Gastrocnemius medialis (tissue), 4 donors: ENCODE results near the gene LTBP4. TPM values are rescaled to one million over a fixed set of nuclear protein-coding genes. Genes with fewer than 3 reads are reported as not detected.

Experiments
- ATAC-seq, 2 donors: fragments of 150-250 bp; one replicate each; pipeline ENCODE4 v1.9.1; 2016
- DNase-seq, 2 donors: peaks; one replicate each; pipeline ENCODE4 v3.0.0-alpha.2; 2019
- H3K27ac ChIP-seq, 4 donors: fragments of 200-600 bp; sonication (generic); 1 replicate in 1 of 4; 2 replicates in 3 of 4; pipeline ENCODE4 v1.5.1; 2016 to 2018; ENCODE audit warnings: mild to moderate bottlenecking in 2 of 4, moderate library complexity in 1 of 4
- H3K27me3 ChIP-seq, 3 donors: fragments of 200-600 bp; sonication (generic) in 2 of 3; 1 replicate in 1 of 3; 2 replicates in 2 of 3; pipeline versions ENCODE4 v1.5.1 to v1.6.0; 2016 to 2019; ENCODE audit warnings: mild to moderate bottlenecking in 1 of 3, moderate library complexity in 1 of 3
- H3K36me3 ChIP-seq, 2 donors: fragments of 200-600 bp; sonication (generic) in 1 of 2; one replicate each; pipeline ENCODE4 v1.5.1; 2017 to 2018
- H3K4me1 ChIP-seq, 2 donors: fragments of 200-600 bp; sonication (generic) in 1 of 2; one replicate each; pipeline ENCODE4 v1.5.1; 2016 to 2017; ENCODE audit warnings: mild to moderate bottlenecking in 2 of 2
- H3K4me3 ChIP-seq, 4 donors: fragments of 200-600 bp; sonication (generic) in 3 of 4; 1 replicate in 1 of 4; 2 replicates in 3 of 4; pipeline ENCODE4 v1.5.1; 2016 to 2019; ENCODE audit warnings: mild to moderate bottlenecking in 2 of 4
- H3K9me3 ChIP-seq, 3 donors: fragments of 200-600 bp; sonication (generic) in 2 of 3; 1 replicate in 1 of 3; 2 replicates in 2 of 3; pipeline ENCODE4 v1.5.1; 2016 to 2019
- CTCF ChIP-seq, 5 experiments: fragments of 450-650 bp in 3 of 5; fragments of 200-600 bp in 2 of 5; sonication (generic) in 2 of 5; IDR thresholded peaks in 4 of 5; conservative IDR thresholded peaks in 1 of 5; 1 replicate in 4 of 5; 2 replicates in 1 of 5; pipeline ENCODE4 v1.5.1; 2016 to 2019; ENCODE audit warnings: antibody characterized with exemption in 5 of 5, mild to moderate bottlenecking in 3 of 5, moderate library complexity in 3 of 5
- POLR2A ChIP-seq, 2 donors: fragments of 450-650 bp; IDR thresholded peaks; one replicate each; pipeline ENCODE4 v1.6.1; 2017; ENCODE audit warnings: antibody characterized with exemption in 2 of 2, mild to moderate bottlenecking in 2 of 2, moderate library complexity in 2 of 2
- in situ Hi-C, 4 donors: fragments of 200-750 bp; cut with MboI; loops; one replicate each; pipeline versions ENCODE4 v1.15.0 to v1.8.0; 2017; ENCODE audit warnings: low sequenced_read_pairs in 4 of 4
- intact Hi-C: fragments of 100-400 bp; cut with DNase I; formaldehyde crosslinking; loops from one replicate; pipeline ENCODE4 v1.15.1; 2023; ENCODE audit warnings: low total_unique reads
- total RNA-seq, 4 donors: library from RNA; depleted of rRNA; stranded (reverse); fragments of >200 nt; gene quantifications; one replicate each; pipeline versions ENCODE4 v1.1.0 to v1.2.3, GENCODE V29; 2016

LTBP4 gene
- total RNA-seq, 4 donors from 2014 or later: 34.4 to 46.7 (median 40.5) TPM

DNA sequence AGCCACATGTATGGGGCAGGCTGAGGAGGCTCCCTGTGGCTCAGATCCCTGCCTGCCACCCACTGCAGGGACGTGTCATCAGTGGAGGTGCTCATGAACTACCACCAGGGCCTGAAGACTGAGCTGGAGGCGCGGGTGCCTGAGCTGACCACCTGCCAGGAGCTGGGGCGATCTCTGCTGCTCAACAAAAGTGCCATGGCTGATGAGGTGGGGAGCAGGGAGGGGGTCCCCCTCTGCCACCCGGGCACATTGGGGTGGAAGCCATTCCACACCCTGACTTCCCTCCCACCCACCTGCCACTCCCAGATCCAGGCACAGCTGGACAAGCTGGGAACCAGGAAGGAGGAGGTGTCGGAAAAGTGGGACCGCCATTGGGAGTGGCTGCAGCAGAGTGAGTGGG is 35.8 kb upstream of the LTBP4 start:
- Histone ChIP-seq H3K4me3 (no peak overlapping the region), H3K36me3 (no peaks in the 10 kb centered on the region), H3K9me3 (no peaks in the 10 kb centered on the region), H3K27ac (no peak overlapping the region), H3K27me3 (peaks cover 36 to 46% (median 40%) of the 10 kb centered on the region in 3 donors), H3K4me1 (peaks cover 6 to 7% of the 10 kb centered on the region in 2 donors)
- ATAC-seq (no peak), DNase-seq (no peak)
- TF ChIP-seq CTCF (IDR thresholded peaks at IDR 0.05 in 4 of 5, conservative IDR thresholded peaks at IDR 0.05 in 1 of 5): no peak
- TF ChIP-seq POLR2A (IDR thresholded peaks at IDR 0.05): no peak
- in situ Hi-C loops (no loop called here), intact Hi-C loops (no loop called here)

GRCh38 chr19:40565910-40566495 is 35.2 kb upstream of the LTBP4 start:
- intact Hi-C loops: no loop called here

DNA sequence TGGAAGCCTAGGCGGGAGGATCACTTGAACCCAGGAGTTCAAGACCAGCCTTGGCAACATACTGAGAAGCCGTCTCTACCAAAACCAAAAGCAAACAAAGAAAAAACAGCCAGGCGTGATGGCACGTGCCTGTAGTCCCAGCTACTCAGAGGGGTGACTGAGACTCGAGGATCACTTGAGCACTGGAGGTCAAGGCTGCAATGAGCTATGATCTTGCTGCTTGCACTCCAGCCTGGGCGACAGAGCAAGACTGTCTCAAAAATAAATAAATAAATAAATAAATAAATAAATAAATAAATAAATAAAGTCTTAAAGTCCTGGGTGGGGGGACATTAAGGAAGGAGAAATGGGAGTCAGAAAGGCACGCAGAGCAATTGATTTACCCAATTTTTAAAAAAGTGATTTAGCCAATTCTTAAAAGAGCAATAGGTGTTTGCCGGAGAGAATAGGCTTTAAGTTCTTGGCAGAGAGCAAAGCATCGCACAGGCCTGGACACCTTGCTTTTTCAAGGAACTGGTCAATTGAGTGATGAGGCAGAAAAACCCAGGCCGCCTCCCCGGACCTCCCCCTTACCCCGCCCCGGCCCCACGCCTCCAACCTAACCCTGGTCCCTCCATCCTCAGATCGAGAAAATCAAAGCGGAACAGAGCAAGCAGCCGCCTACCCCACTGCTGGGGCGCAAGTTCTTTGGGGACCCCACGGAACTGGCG is 34.0 kb upstream of the LTBP4 start:
- H3K36me3 ChIP-seq: no peaks in the 10 kb centered on the region
- TF ChIP-seq CTCF (IDR thresholded peaks at IDR 0.05 in 4 of 5, conservative IDR thresholded peaks at IDR 0.05 in 1 of 5) (no peak), POLR2A (IDR thresholded peaks at IDR 0.05) (no peak)
- no peaks in the 10 kb centered on the region for H3K9me3 ChIP-seq
- no peak overlapping the region for H3K27ac ChIP-seq
- peaks cover 6 to 7% of the 10 kb centered on the region in 2 donors for H3K4me1 ChIP-seq
- peak overlapping the region in 3 of 4 donors; percentile 33 to 47 (median 46) for H3K4me3 ChIP-seq
- intact Hi-C loops (no loop called here), in situ Hi-C loops (no loop called here)
- ATAC-seq (no peak), DNase-seq (no peak)
- peaks cover 36 to 46% (median 40%) of the 10 kb centered on the region in 3 donors for H3K27me3 ChIP-seq

More at GRCh38 chr19:40565910-40566495, 35.2 kb upstream of the LTBP4 start:
- in situ Hi-C loops: no loop called here
- TF ChIP-seq POLR2A (IDR thresholded peaks at IDR 0.05): no peak
- no peak for TF ChIP-seq CTCF (IDR thresholded peaks at IDR 0.05 in 4 of 5, conservative IDR thresholded peaks at IDR 0.05 in 1 of 5)
- Histone ChIP-seq H3K36me3 (no peaks in the 10 kb centered on the region), H3K27me3 (peaks cover 36 to 46% (median 40%) of the 10 kb centered on the region in 3 donors), H3K9me3 (no peaks in the 10 kb centered on the region), H3K27ac (no peak overlapping the region), H3K4me1 (peaks cover 6 to 7% of the 10 kb centered on the region in 2 donors), H3K4me3 (no peak overlapping the region)
- no peak for ATAC-seq
- DNase-seq: no peak

- Histone ChIP-seq H3K4me3 (peak overlapping the region in 3 of 4 donors; percentile 33 to 47 (median 46)), H3K27me3 (peaks cover 36 to 46% (median 40%) of the 10 kb centered on the region in 3 donors), H3K36me3 (no peaks in the 10 kb centered on the region), H3K9me3 (no peaks in the 10 kb centered on the region), H3K27ac (no peak overlapping the region), H3K4me1 (peaks cover 6 to 7% of the 10 kb centered on the region in 2 donors)
- intact Hi-C loops (no loop called here), in situ Hi-C loops (no loop called here)
- TF ChIP-seq CTCF (IDR thresholded peaks at IDR 0.05 in 4 of 5, conservative IDR thresholded peaks at IDR 0.05 in 1 of 5): no peak
- no peak for TF ChIP-seq POLR2A (IDR thresholded peaks at IDR 0.05)
- ATAC-seq: no peak
- DNase-seq: no peak
Observed at GRCh38 chr19:40567750-40568494, 33.2 kb upstream of the LTBP4 start.
